Lower leg skin (tissue), 4 donors: ENCODE results near the gene SRMS. TPM values are rescaled to one million over a fixed set of nuclear protein-coding genes. Genes with fewer than 3 reads are reported as not detected.

Experiments used
- DNase-seq, 2 donors: peaks; one replicate each; pipeline ENCODE4 v3.0.0-alpha.2; 2019; ENCODE audit warnings: low spot score in 2 of 2
- H3K4me3 ChIP-seq: fragments of 200-600 bp; sonication (generic); 2 replicates; pipeline ENCODE4 v1.5.1; 2017; ENCODE audit warnings: mild to moderate bottlenecking, low read depth; ENCODE audit not compliant: poor library complexity, severe bottlenecking
- CTCF ChIP-seq, 3 donors: fragments of 450-650 bp; IDR thresholded peaks; one replicate each; pipeline ENCODE4 v1.5.1; 2016; ENCODE audit warnings: antibody characterized with exemption in 3 of 3, mild to moderate bottlenecking in 3 of 3, moderate library complexity in 2 of 3
- POLR2A ChIP-seq, 2 donors: fragments of 450-650 bp; IDR thresholded peaks; one replicate each; pipeline ENCODE4 v1.6.1; 2016 to 2017; ENCODE audit warnings: antibody characterized with exemption in 2 of 2, mild to moderate bottlenecking in 1 of 2, moderate library complexity in 1 of 2
- WGBS, 2 donors: methylation state at CpG; one replicate each; pipeline ENCODE4 v1.1.5; 2018; 5-methylcytosine and 5-hydroxymethylcytosine counted together
- intact Hi-C: fragments of 100-400 bp; cut with DNase I; formaldehyde crosslinking; loops from one replicate; pipeline ENCODE4 v1.15.0; 2023; ENCODE audit warnings: low total_unique reads
- total RNA-seq, 4 donors: library from RNA; depleted of rRNA; stranded (reverse); fragments of >200 nt; gene quantifications; one replicate each; pipeline ENCODE4 v1.1.0, GENCODE V29; 2016

SRMS gene
- total RNA-seq, 4 donors from 2014 or later, result 0.16 to 0.59 (median 0.37) TPM; not detected in 1

- no peak overlapping the region for H3K4me3 ChIP-seq
- DNase-seq, result no peak
- 80 to 91% methylated on average over 8 of the region's 8 CpGs for WGBS, 2 donors
- TF ChIP-seq CTCF (IDR thresholded peaks at IDR 0.05) (no peak), POLR2A (IDR thresholded peaks at IDR 0.05) (no peak)
- intact Hi-C loops, result no loop called here
Measured at GRCh38 chr20:63505281-63505680, 42.3 kb downstream of the SRMS start.

- no peak for TF ChIP-seq POLR2A (IDR thresholded peaks at IDR 0.05)
- TF ChIP-seq CTCF (IDR thresholded peaks at IDR 0.05), result no peak
- DNase-seq, result no peak
- 87 to 89% methylated on average over 9 of the region's 9 CpGs for WGBS, 2 donors
- no peak overlapping the region for H3K4me3 ChIP-seq
- intact Hi-C loops, result no loop called here
Measured at GRCh38 chr20:63504642-63505041, 42.9 kb downstream of the SRMS start.

GRCh38 chr20:63503524-63503923, 44.0 kb downstream of the SRMS start:
- intact Hi-C loops, result no loop called here
- TF ChIP-seq POLR2A (IDR thresholded peaks at IDR 0.05) (no peak), CTCF (IDR thresholded peaks at IDR 0.05) (no peak)
- no peak overlapping the region for H3K4me3 ChIP-seq
- 21 to 47% methylated on average over 7 of the region's 7 CpGs for WGBS, 2 donors
- DNase-seq, result no peak

GRCh38 chr20:63502671-63503172, 44.8 kb downstream of the SRMS start:
- WGBS, 2 donors, result 38 to 65% methylated on average over 10 to 14 of the region's 15 CpGs
- intact Hi-C loops, result no loop called here

GRCh38 chr20:63501818-63502670, 45.5 kb downstream of the SRMS start:
- TF ChIP-seq POLR2A (IDR thresholded peaks at IDR 0.05), result no peak
- no peak for TF ChIP-seq CTCF (IDR thresholded peaks at IDR 0.05)
- 6 to 38% methylated on average over 5 to 13 of the region's 26 CpGs for WGBS, 2 donors
- H3K4me3 ChIP-seq, result no peak overlapping the region
- DNase-seq, result no peak
- intact Hi-C loops, result no loop called here

More at GRCh38 chr20:63502671-63503172, 44.8 kb downstream of the SRMS start:
- TF ChIP-seq CTCF (IDR thresholded peaks at IDR 0.05) (no peak), POLR2A (IDR thresholded peaks at IDR 0.05) (no peak)
- no peak for DNase-seq
- H3K4me3 ChIP-seq, result no peak overlapping the region
